ENCODE results near the gene FILIP1L. TPM values are rescaled to one million over a fixed set of nuclear protein-coding genes. Genes with fewer than 3 reads are reported as not detected.

The FILIP1L gene
- total RNA-seq, 1 donor from 2014 or later: 33.4 TPM

GRCh38 chr3:100144255-100144866, 30.1 kb upstream of the FILIP1L start:
- DNase-seq (ENCODE audit: low read depth): no peak
- H3K4me3 ChIP-seq (ENCODE audit: low read depth, low read length): no peak overlapping the region
- no peak for TF ChIP-seq CTCF (conservative IDR thresholded peaks at IDR 0.05; ENCODE audit: low read depth, low read length)

- TF ChIP-seq CTCF (conservative IDR thresholded peaks at IDR 0.05; ENCODE audit: low read depth, low read length): no peak
- DNase-seq (ENCODE audit: low read depth): no peak
- no peak overlapping the region for H3K4me3 ChIP-seq (ENCODE audit: low read depth, low read length)
Observed at GRCh38 chr3:100141586-100141985, 27.3 kb upstream of the FILIP1L start.

GRCh38 chr3:100140976-100141375, 26.7 kb upstream of the FILIP1L start:
- no peak for TF ChIP-seq CTCF (conservative IDR thresholded peaks at IDR 0.05; ENCODE audit: low read depth, low read length)
- no peak for DNase-seq (ENCODE audit: low read depth)
- no peak overlapping the region for H3K4me3 ChIP-seq (ENCODE audit: low read depth, low read length)

DNA sequence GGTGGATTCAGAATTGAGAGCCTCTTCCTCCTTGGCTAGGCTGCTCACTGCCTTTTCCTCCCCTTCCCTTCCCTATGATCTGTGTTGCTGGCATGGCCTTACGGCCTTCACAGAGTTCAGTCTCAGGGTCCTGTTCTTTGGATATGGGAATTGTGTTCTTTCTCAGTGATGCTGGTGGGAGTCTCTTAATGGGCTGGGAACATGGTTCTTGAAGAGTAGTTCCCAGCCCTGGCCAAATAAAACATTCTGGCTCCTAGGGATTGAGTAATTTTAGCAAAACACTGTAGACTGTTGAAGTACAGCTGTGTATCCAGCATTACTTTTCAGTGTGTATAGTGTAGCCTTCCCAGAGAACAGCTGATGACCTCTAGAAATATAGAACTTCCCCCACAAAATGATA, 22.6 kb upstream of the FILIP1L start:
- DNase-seq (ENCODE audit: low read depth): no peak
- no peak for TF ChIP-seq CTCF (conservative IDR thresholded peaks at IDR 0.05; ENCODE audit: low read depth, low read length)

DNA sequence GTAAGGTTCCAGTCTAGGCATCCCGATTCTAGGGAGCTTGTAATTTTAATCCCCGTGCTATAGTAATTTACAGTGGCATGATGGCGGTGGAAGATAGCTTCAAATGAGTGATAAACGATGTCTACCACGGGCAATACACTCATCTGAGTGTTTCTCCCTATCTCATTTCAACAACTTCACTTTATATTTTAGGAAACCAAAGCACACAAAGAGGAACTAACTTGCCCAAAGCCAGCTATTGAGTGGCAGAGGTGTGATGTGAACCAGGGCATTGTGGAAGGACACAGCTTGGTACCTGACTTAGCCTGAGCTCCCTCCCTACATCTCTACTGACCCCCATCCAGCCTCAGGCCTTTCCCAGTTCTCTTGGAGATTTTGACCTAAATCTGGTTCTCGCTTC, 16.9 kb upstream of the FILIP1L start:
- no peak overlapping the region for H3K4me3 ChIP-seq (ENCODE audit: low read depth, low read length)
- no peak for DNase-seq (ENCODE audit: low read depth)
- no peak for TF ChIP-seq CTCF (conservative IDR thresholded peaks at IDR 0.05; ENCODE audit: low read depth, low read length)

More for the DNA sequence above, 22.6 kb upstream of the FILIP1L start:
- H3K4me3 ChIP-seq (ENCODE audit: low read depth, low read length): no peak overlapping the region

GRCh38 chr3:100129941-100130340, 15.6 kb upstream of the FILIP1L start:
- TF ChIP-seq CTCF (conservative IDR thresholded peaks at IDR 0.05; ENCODE audit: low read depth, low read length): no peak
- no peak overlapping the region for H3K4me3 ChIP-seq (ENCODE audit: low read depth, low read length)
- DNase-seq (ENCODE audit: low read depth): no peak

DNA sequence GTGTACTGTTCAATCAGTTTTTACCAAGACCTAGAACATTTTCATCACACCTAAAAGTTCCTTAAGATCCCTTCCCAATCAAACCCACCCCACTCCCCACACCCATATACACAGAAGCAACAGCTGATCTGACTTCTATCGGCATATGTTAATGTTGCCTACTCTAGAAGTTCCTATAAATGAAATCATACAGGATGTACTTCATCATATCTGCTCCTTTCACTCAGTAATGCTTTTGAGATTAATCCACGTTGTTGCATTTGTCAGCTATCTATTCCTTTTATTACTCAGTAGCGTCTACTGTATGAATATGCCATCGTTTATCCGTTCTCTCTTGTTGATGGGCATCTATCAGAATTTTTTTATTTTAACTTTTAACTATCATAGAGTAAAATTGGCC, 14.3 kb upstream of the FILIP1L start:
- H3K4me3 ChIP-seq (ENCODE audit: low read depth, low read length): no peak overlapping the region
- no peak for DNase-seq (ENCODE audit: low read depth)
- TF ChIP-seq CTCF (conservative IDR thresholded peaks at IDR 0.05; ENCODE audit: low read depth, low read length): no peak
